H9 (cell line): ENCODE results near the gene PADI4. TPM values are rescaled to one million over a fixed set of nuclear protein-coding genes. Genes with fewer than 3 reads are reported as not detected.

Source experiments
- DNase-seq: peaks from one replicate; pipeline ENCODE4 v3.0.0-alpha.2; 2017
- H2AFZ ChIP-seq: one replicate; pipeline ENCODE4 v1.6.1; 2013; ENCODE audit warnings: mild to moderate bottlenecking, low read length, control low read depth, moderate library complexity
- H2AK5ac ChIP-seq: 2 replicates; pipeline ENCODE4 v1.6.1; 2013; ENCODE audit warnings: low read length, control low read depth, mixed read lengths; ENCODE audit not compliant: insufficient read length
- H2BK120ac ChIP-seq: one replicate; pipeline ENCODE4 v1.6.1; 2013; ENCODE audit warnings: low read depth, mild to moderate bottlenecking, low read length, control low read depth, inconsistent platforms; ENCODE audit not compliant: poor library complexity, severe bottlenecking
- H2BK12ac ChIP-seq: 2 replicates; pipeline ENCODE4 v1.6.1; 2013; ENCODE audit warnings: low read length, control low read depth, mixed read lengths, low read depth; ENCODE audit not compliant: insufficient read length
- H2BK15ac ChIP-seq: 2 replicates; pipeline ENCODE4 v1.6.1; 2013; ENCODE audit warnings: low read depth, low read length, control low read depth
- H2BK20ac ChIP-seq: one replicate; pipeline ENCODE4 v1.6.1; 2013; ENCODE audit warnings: low read depth, mild to moderate bottlenecking, low read length, control low read depth, inconsistent platforms; ENCODE audit not compliant: poor library complexity, severe bottlenecking
- H2BK5ac ChIP-seq: 2 replicates; pipeline ENCODE4 v1.6.1; 2013; ENCODE audit warnings: low read length, control low read depth, mixed read lengths; ENCODE audit not compliant: insufficient read length
- H3K14ac ChIP-seq: 2 replicates; pipeline ENCODE4 v1.6.1; 2013; ENCODE audit warnings: low read length, control low read depth; ENCODE audit not compliant: insufficient read depth
- H3K18ac ChIP-seq: 2 replicates; pipeline ENCODE4 v1.6.1; 2013; ENCODE audit warnings: low read depth, mild to moderate bottlenecking, mixed read lengths, low read length, control low read depth; ENCODE audit not compliant: insufficient read length
- H3K23ac ChIP-seq: 2 replicates; pipeline ENCODE4 v1.6.1; 2013; ENCODE audit warnings: low read length, control low read depth, mixed read lengths, low read depth; ENCODE audit not compliant: insufficient read length
- H3K23me2 ChIP-seq: 2 replicates; pipeline ENCODE4 v1.6.1; 2013; ENCODE audit warnings: low read depth, mild to moderate bottlenecking, mixed read lengths, low read length, control low read depth; ENCODE audit not compliant: insufficient read length, poor library complexity, severe bottlenecking
- H3K27ac ChIP-seq: 2 replicates; pipeline ENCODE4 v1.5.1; 2013; ENCODE audit warnings: low read length, control low read depth, mixed read lengths, low read depth; ENCODE audit not compliant: insufficient read length
- H3K27me3 ChIP-seq: 2 replicates; pipeline ENCODE4 v1.6.1; 2013; ENCODE audit warnings: low read length, control low read depth, inconsistent platforms; ENCODE audit not compliant: insufficient read depth
- H3K4ac ChIP-seq: 2 replicates; pipeline ENCODE4 v1.6.1; 2013; ENCODE audit warnings: low read depth, mild to moderate bottlenecking, control low read depth, inconsistent platforms, low read length, moderate library complexity
- H3K4me1 ChIP-seq: 2 replicates; pipeline ENCODE4 v1.6.1; 2013; ENCODE audit warnings: low read length, control low read depth, inconsistent platforms; ENCODE audit not compliant: insufficient read depth
- H3K4me2 ChIP-seq: 2 replicates; pipeline ENCODE4 v1.6.1; 2013; ENCODE audit warnings: low read length, control low read depth, mixed read lengths; ENCODE audit not compliant: insufficient read length, insufficient read depth
- H3K56ac ChIP-seq: 2 replicates; pipeline ENCODE4 v1.6.1; 2013; ENCODE audit warnings: low read depth, mild to moderate bottlenecking, mixed read lengths, low read length, control low read depth; ENCODE audit not compliant: insufficient read length
- H3K79me1 ChIP-seq: 2 replicates; pipeline ENCODE4 v1.6.1; 2013; ENCODE audit warnings: low read depth, mild to moderate bottlenecking, moderate library complexity, low read length, control low read depth, inconsistent platforms; ENCODE audit not compliant: insufficient read depth, poor library complexity, severe bottlenecking
- H3K79me2 ChIP-seq: 2 replicates; pipeline ENCODE4 v1.6.1; 2013; ENCODE audit warnings: low read length, control low read depth, inconsistent platforms; ENCODE audit not compliant: insufficient read depth
- H3K9ac ChIP-seq: 2 replicates; pipeline ENCODE4 v1.6.1; 2013; ENCODE audit warnings: low read length, control low read depth, mixed read lengths; ENCODE audit not compliant: insufficient read length; ENCODE audit errors: extremely low read depth
- H3K9me3 ChIP-seq: one replicate; pipeline ENCODE4 v1.6.1; 2013; ENCODE audit warnings: low read depth, low read length, inconsistent platforms; ENCODE audit not compliant: control insufficient read depth
- H3T11ph ChIP-seq: one replicate; pipeline ENCODE4 v1.6.1; 2013; ENCODE audit warnings: mild to moderate bottlenecking, low read length, control low read depth, inconsistent platforms
- H4K20me1 ChIP-seq: one replicate; pipeline ENCODE4 v1.6.1; 2013; ENCODE audit not compliant: control insufficient read depth, insufficient read length, insufficient read depth
- H4K5ac ChIP-seq: 2 replicates; pipeline ENCODE4 v1.6.1; 2013; ENCODE audit warnings: low read depth, mild to moderate bottlenecking, mixed read lengths, low read length, control low read depth; ENCODE audit not compliant: insufficient read length
- H4K8ac ChIP-seq: replicated peaks from 2 replicates; pipeline ENCODE4 v1.6.1; 2013; ENCODE audit warnings: low read length, control low read depth, mixed read lengths, low read depth; ENCODE audit not compliant: insufficient read length
- H4K91ac ChIP-seq: 2 replicates; pipeline ENCODE4 v1.6.1; 2013; ENCODE audit warnings: low read depth, mild to moderate bottlenecking, moderate library complexity, mixed read lengths, low read length, control low read depth; ENCODE audit not compliant: insufficient read length
- H3K27ac Mint-ChIP-seq, 3 experiments: 2 replicates in 2 of 3; 3 replicates in 1 of 3; pipeline ENCODE4 v1.8.0; 2020 to 2021; ENCODE audit warnings: mixed read lengths in 3 of 3, mild to moderate bottlenecking in 1 of 3, moderate library complexity in 1 of 3
- H3K27me3 Mint-ChIP-seq: 2 replicates; pipeline ENCODE4 v1.8.0; 2021; ENCODE audit warnings: low read depth, mild to moderate bottlenecking, moderate library complexity, mixed read lengths
- H3K36me3 Mint-ChIP-seq, 3 experiments: 2 replicates in 2 of 3; 3 replicates in 1 of 3; pipeline ENCODE4 v1.8.0; 2020 to 2021; ENCODE audit warnings: low read depth in 3 of 3, mixed read lengths in 3 of 3; ENCODE audit not compliant: insufficient read depth in 1 of 3
- H3K4me1 Mint-ChIP-seq, 2 experiments: 2 replicates each; pipeline ENCODE4 v1.8.0; 2020; ENCODE audit warnings: mixed read lengths in 2 of 2
- H3K4me3 Mint-ChIP-seq, 2 experiments: 2 replicates in 1 of 2; 3 replicates in 1 of 2; pipeline ENCODE4 v1.8.0; 2020 to 2021; ENCODE audit warnings: mild to moderate bottlenecking in 2 of 2, mixed read lengths in 2 of 2, moderate library complexity in 1 of 2
- H3K9me3 Mint-ChIP-seq, 2 experiments: 2 replicates in 1 of 2; 3 replicates in 1 of 2; pipeline ENCODE4 v1.8.0; 2020; ENCODE audit warnings: mild to moderate bottlenecking in 2 of 2, mixed read lengths in 2 of 2, moderate library complexity in 1 of 2
- WGBS: extraction: QIAGEN DNeasy Blood & Tissue Kit; methylation state at CpG from one replicate; pipeline ENCODE4 v1.1.7; 2013; ENCODE audit warnings: missing lambda C conversion rate, low lambda C conversion rate, mixed read lengths; ENCODE audit not compliant: insufficient read length; ENCODE audit errors: extremely low coverage; 5-methylcytosine and 5-hydroxymethylcytosine counted together
- total RNA-seq: library from RNA; stranded (reverse); gene quantifications from 2 replicates; pipeline ENCODE4 v1.2.1, GENCODE V29; 2021
- TF ChIP-seq, protein P1 (sequence below): fragments of 200-600 bp; sonication (generic); conservative IDR thresholded peaks from 3 replicates; pipeline ENCODE4 v1.8.0; 2021; ENCODE audit warnings: antibody characterized with exemption, mild to moderate bottlenecking

PADI4 gene
- total RNA-seq, 1 experiment from 2014 or later, result 0.13 TPM

DNA sequence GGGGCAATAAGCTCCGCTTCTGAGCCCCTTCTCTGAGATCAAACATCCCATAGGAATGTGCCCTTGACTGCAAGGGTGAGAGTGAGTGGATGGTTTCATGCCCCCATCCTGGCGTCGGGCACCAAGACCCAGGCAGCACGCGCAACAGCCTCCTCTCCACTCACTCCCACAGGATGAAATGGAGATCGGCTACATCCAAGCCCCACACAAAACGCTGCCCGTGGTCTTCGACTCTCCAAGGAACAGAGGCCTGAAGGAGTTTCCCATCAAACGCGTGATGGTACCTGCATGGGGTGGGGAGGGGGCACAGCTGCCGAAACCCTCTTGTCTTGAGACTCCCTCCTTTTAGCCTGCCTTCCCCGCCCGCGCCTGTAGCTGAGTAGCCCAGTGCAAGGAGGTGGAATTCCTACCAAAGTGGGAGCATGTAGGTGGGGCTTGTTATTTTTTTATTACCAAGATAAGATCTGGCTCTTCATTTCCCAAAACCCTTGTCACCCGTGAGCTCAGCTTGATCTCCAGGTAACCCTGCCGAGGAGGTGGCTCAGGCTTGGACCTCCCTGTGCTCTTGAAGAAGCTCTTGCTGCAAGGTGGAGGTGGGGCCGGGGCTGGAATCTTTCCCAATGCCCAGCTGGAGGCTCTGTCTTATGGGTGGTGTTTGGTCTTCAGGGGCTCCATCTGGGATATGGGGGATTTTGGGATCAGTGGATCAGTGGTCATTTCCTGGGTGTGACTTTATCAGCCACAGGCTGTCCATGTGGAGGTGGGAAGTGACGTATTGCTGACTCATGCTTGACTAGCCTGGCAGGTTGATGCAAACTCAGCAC is 40.0 kb downstream of the PADI4 start:
- H3K4me3 Mint-ChIP-seq, result no peak overlapping the region
- Histone ChIP-seq H3K9me3 (no peaks in the 10 kb centered on the region), H2BK5ac (no peak overlapping the region), H3K27me3 (no peaks in the 10 kb centered on the region), H2BK20ac (no peak overlapping the region), H4K20me1 (no peaks in the 10 kb centered on the region), H2BK12ac (no peak overlapping the region), H2BK15ac (no peak overlapping the region), H3K14ac (no peak overlapping the region; the same call in 1 of the 2 replicates), H3K4me2 (no peak overlapping the region), H3K79me1 (no peaks in the 10 kb centered on the region), H4K91ac (no peak overlapping the region), H3K9ac (no peak overlapping the region), H4K5ac (no peak overlapping the region), H3K79me2 (no peaks in the 10 kb centered on the region), H3K56ac (no peak overlapping the region), H3K4ac (no peak overlapping the region), H3K18ac (no peak overlapping the region), H3K4me1 (no peaks in the 10 kb centered on the region), H3K27ac (no peak overlapping the region), H2AFZ (no peak overlapping the region), H2AK5ac (no peak overlapping the region), H3K23me2 (no peaks in the 10 kb centered on the region), H4K8ac (no peak overlapping the region), H2BK120ac (no peak overlapping the region), H3K23ac (no peak overlapping the region), H3T11ph (no peak overlapping the region)
- H3K36me3 Mint-ChIP-seq, result peaks cover 4 to 9% (median 5%) of the 10 kb centered on the region in 3 experiments; a peak in 6 of 7 replicates
- TF ChIP-seq, protein P1, sequence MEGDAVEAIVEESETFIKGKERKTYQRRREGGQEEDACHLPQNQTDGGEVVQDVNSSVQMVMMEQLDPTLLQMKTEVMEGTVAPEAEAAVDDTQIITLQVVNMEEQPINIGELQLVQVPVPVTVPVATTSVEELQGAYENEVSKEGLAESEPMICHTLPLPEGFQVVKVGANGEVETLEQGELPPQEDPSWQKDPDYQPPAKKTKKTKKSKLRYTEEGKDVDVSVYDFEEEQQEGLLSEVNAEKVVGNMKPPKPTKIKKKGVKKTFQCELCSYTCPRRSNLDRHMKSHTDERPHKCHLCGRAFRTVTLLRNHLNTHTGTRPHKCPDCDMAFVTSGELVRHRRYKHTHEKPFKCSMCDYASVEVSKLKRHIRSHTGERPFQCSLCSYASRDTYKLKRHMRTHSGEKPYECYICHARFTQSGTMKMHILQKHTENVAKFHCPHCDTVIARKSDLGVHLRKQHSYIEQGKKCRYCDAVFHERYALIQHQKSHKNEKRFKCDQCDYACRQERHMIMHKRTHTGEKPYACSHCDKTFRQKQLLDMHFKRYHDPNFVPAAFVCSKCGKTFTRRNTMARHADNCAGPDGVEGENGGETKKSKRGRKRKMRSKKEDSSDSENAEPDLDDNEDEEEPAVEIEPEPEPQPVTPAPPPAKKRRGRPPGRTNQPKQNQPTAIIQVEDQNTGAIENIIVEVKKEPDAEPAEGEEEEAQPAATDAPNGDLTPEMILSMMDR, result no peak
- H3K4me1 Mint-ChIP-seq, result peaks cover 7 to 18% of the 10 kb centered on the region in 2 experiments
- peaks cover 8 to 14% of the 10 kb centered on the region in 2 experiments for H3K9me3 Mint-ChIP-seq
- peaks cover 14% of the 10 kb centered on the region for H3K27me3 Mint-ChIP-seq
- WGBS, result no CpG with 5 or more reads among the region's 19 CpGs
- DNase-seq, result peak; percentile 29
- peak overlapping the region in 1 of 3 experiments; percentile 4; a peak in 1 of 7 replicates for H3K27ac Mint-ChIP-seq
